KOPT-K1 (cell line): Measurements from ENCODE around the gene GNG14.

Experiments
- H3K27ac ChIP-seq: fragments of 200-600 bp; sonication (generic); 2 replicates; pipeline ENCODE4 v1.5.1; 2016; ENCODE audit warnings: antibody characterized with exemption, mild to moderate bottlenecking, low read depth, low read length; ENCODE audit not compliant: poor library complexity, severe bottlenecking
- H3K36me3 ChIP-seq: fragments of 200-600 bp; sonication (generic); 2 replicates; pipeline ENCODE4 v1.5.1; 2017; ENCODE audit warnings: antibody characterized with exemption, mild to moderate bottlenecking, low read length, moderate library complexity; ENCODE audit not compliant: insufficient read depth
- H3K9me3 ChIP-seq: fragments of 200-600 bp; sonication (generic); 2 replicates; pipeline ENCODE4 v1.5.1; 2017; ENCODE audit warnings: antibody characterized with exemption, low read length, mild to moderate bottlenecking; ENCODE audit not compliant: insufficient read depth, poor library complexity, severe bottlenecking

GNG14 gene

GRCh38 chr19:12660980-12661379 lies 26.8 kb upstream of the GNG14 start:
- H3K9me3 ChIP-seq = no peaks in the 10 kb centered on the region
- peaks cover 65% of the 10 kb centered on the region for H3K36me3 ChIP-seq

GRCh38 chr19:12664406-12665280 lies 23.2 kb upstream of the GNG14 start:
- no peak overlapping the region for H3K27ac ChIP-seq
- no peaks in the 10 kb centered on the region for H3K9me3 ChIP-seq
- H3K36me3 ChIP-seq = peaks cover 51% of the 10 kb centered on the region

More at GRCh38 chr19:12660980-12661379, 26.8 kb upstream of the GNG14 start:
- H3K27ac ChIP-seq = no peak overlapping the region

- Histone ChIP-seq H3K36me3 (peaks cover 45% of the 10 kb centered on the region), H3K27ac (no peak overlapping the region), H3K9me3 (no peaks in the 10 kb centered on the region)
Observed at GRCh38 chr19:12665281-12665573, 22.6 kb upstream of the GNG14 start.

- Histone ChIP-seq H3K27ac (peak overlapping the region; percentile 60), H3K36me3 (peaks cover 45% of the 10 kb centered on the region)
Observed at GRCh38 chr19:12665671-12666264, 22.0 kb upstream of the GNG14 start.

GRCh38 chr19:12666265-12667048 lies 21.3 kb upstream of the GNG14 start, which contains the start of the genes MAN2B1 and WDR83:
MAN2B1 (minus strand) TSS chr19:12666742; CDS start chr19:12666701, 41 bp downstream.
WDR83 (plus strand) TSS chr19:12666807; CDS start chr19:12669791, 2,984 bp downstream.
- Histone ChIP-seq H3K9me3 (no peaks in the 10 kb centered on the region), H3K27ac (peak within 1 kb of the TSS; percentile 60), H3K36me3 (peaks cover 40% of the 10 kb centered on the region)

More at GRCh38 chr19:12665671-12666264, 22.0 kb upstream of the GNG14 start:
- H3K9me3 ChIP-seq = no peaks in the 10 kb centered on the region

GRCh38 chr19:12667731-12668302 lies 20.0 kb upstream of the GNG14 start:
- no peak overlapping the region for H3K27ac ChIP-seq
- no peaks in the 10 kb centered on the region for H3K9me3 ChIP-seq
- H3K36me3 ChIP-seq = peaks cover 40% of the 10 kb centered on the region

DNA sequence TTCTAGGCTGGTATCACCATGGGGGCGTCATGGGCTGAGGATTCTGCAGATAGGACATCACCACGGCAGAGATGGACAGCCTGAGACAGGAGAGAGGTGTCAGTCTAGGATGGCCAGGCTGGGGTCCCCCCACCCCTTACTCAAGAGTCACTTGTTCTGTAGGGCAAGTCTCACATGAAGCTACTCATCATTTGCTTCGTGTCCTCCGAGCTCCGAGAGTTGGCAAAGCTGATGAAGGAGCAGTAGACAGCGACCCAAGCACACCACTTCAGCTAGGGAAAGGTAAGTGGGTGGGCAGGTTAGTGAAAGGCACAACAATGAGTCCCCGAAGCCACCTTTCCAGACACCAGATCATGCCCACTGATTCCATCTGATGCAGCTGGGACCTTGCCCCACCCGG lies 19.5 kb upstream of the GNG14 start:
- H3K9me3 ChIP-seq = no peaks in the 10 kb centered on the region
- peak overlapping the region; percentile 81 for H3K27ac ChIP-seq
- H3K36me3 ChIP-seq = peaks cover 40% of the 10 kb centered on the region

DNA sequence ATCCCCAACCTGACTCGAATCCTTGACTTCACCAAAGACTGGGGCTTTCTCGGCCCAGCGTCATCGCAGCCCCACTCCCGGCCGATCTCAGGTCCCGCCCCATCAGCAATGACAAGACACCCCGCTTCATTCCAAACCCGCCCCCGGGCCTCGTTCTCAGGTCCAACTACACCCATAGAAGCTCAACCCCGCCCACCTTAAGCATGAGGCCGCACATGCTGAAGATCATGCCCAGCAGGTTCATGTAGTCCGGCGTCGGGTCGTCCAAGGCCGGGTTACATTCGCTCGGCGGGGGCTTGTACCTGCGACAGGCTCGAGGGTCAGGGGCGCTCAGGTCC lies 18.9 kb upstream of the GNG14 start:
- H3K9me3 ChIP-seq = no peaks in the 10 kb centered on the region
- H3K36me3 ChIP-seq = peaks cover 40% of the 10 kb centered on the region
- peak overlapping the region; percentile 81 for H3K27ac ChIP-seq

DNA sequence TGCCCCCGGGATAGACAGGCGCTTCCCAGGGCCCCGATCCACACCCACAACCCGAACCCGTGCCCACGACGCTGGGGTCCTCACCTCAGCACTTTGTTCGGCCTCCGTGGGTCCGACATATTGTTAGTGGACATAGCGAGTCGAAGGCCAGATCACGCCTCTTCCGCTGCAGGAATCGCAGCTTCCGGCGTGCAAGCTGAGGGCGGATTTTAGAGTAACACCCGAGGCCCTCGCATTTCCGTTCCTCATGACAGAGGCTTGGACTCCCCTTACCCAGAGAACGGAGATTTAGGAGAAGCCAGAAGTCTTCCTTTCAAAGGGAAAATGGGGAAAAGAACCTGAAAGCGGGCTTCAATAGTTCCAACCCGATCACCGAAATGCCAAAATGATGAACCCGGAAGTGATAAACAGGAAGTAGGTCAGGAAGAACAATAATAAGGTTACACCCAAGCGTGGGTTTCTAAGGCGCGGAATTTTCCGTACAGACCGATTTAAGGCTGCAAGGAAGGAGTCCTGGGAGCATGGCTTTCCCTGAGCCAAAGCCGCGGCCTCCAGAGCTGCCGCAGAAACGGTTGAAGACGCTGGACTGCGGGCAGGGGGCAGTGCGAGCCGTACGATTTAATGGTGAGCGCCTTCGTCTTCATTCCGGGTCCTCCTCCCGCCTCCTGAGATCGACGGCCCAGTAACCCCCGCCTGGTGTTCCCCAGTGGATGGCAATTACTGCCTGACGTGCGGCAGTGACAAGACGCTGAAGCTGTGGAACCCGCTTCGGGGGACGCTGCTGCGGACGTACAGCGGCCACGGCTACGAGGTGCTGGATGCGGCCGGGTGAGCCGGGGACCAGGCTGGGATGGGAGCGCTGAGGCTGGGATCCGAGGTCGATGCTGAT lies 18.3 kb upstream of the GNG14 start:
- no peaks in the 10 kb centered on the region for H3K9me3 ChIP-seq
- peaks cover 40% of the 10 kb centered on the region for H3K36me3 ChIP-seq
- peak overlapping the region; percentile 81 for H3K27ac ChIP-seq

- peak overlapping the region; percentile 81 for H3K27ac ChIP-seq
- no peaks in the 10 kb centered on the region for H3K9me3 ChIP-seq
Observed at GRCh38 chr19:12670159-12670928, 17.5 kb upstream of the GNG14 start.

GRCh38 chr19:12672744-12673143 lies 15.1 kb upstream of the GNG14 start:
- no peaks in the 10 kb centered on the region for H3K9me3 ChIP-seq
- no peak overlapping the region for H3K27ac ChIP-seq
- H3K36me3 ChIP-seq = peaks cover 68% of the 10 kb centered on the region

More at GRCh38 chr19:12670159-12670928, 17.5 kb upstream of the GNG14 start:
- H3K36me3 ChIP-seq = peaks cover 44% of the 10 kb centered on the region

DNA sequence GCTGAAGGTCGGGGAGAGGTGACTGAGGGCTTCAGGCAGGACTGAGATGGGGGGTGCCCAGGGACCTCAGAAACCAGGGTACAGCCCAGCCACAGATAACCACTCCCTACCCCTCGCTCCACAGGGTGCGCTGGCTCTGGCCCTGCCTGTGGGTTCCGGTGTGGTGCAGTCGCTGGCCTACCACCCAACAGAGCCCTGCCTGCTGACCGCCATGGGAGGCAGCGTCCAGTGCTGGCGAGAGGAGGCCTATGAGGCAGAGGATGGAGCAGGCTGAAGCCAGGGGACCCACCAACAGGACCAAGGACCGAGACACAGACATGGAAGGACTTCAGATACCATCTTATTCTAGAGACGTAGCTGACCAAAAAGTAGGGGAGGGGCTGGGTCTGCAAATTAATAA lies 12.4 kb upstream of the GNG14 start:
- H3K9me3 ChIP-seq = no peaks in the 10 kb centered on the region
- H3K27ac ChIP-seq = no peak overlapping the region
- H3K36me3 ChIP-seq = peaks cover 92% of the 10 kb centered on the region

DNA sequence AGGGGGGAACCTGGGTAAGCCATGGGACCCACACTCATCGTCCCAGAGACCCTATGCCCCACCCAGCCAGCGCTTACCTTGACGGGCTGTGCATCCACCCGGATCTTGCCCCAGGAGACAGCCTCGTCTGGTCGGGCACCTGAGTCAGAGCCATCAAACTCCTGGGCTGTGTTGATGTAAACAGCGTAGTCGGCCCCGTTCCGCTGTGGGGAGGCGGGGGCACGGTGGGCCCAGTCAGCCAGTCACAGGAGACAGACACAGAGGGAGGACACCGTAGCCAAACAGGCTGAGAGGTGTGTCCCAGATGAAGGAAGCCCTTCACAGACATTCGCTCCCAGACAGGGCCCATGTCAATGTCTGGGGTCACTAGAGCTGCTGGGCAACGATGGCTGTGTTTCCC lies 11.9 kb upstream of the GNG14 start:
- Histone ChIP-seq H3K36me3 (peaks cover 87% of the 10 kb centered on the region), H3K9me3 (no peaks in the 10 kb centered on the region), H3K27ac (no peak overlapping the region)
